Measurements from ENCODE around the gene AGER. TPM values are rescaled to one million over a fixed set of nuclear protein-coding genes. Genes with fewer than 3 reads are reported as not detected.

AGER gene
- total RNA-seq, 1 donor from 2014 or later: 29.9 TPM

GRCh38 chr6:32178547-32179440, 5.3 kb downstream of the AGER start:
- H3K4me1 Mint-ChIP-seq (ENCODE audit: low read depth): peaks cover 43% of the 10 kb centered on the region
- no peak for TF ChIP-seq CTCF (IDR thresholded peaks at IDR 0.05; ENCODE audit: unreplicated experiment)
- H3K36me3 Mint-ChIP-seq (ENCODE audit: insufficient read depth): peaks cover 12% of the 10 kb centered on the region
- H3K27ac Mint-ChIP-seq: peak overlapping the region; percentile 100
- H3K4me3 Mint-ChIP-seq (ENCODE audit: low read depth): peak overlapping the region; percentile 91
- H3K9me3 Mint-ChIP-seq (ENCODE audit: low read depth): no peaks in the 10 kb centered on the region
- no peaks in the 10 kb centered on the region for H3K27me3 Mint-ChIP-seq
- DNase-seq (ENCODE audit: low spot score, unreplicated experiment): no peak

- H3K27ac Mint-ChIP-seq: peak within 1 kb of the TSS; percentile 100
- H3K27me3 Mint-ChIP-seq: no peaks in the 10 kb centered on the region
- DNase-seq (ENCODE audit: low spot score, unreplicated experiment): peak; percentile 92
- H3K4me1 Mint-ChIP-seq (ENCODE audit: low read depth): peaks cover 47% of the 10 kb centered on the region
- H3K4me3 Mint-ChIP-seq (ENCODE audit: low read depth): peak within 1 kb of the TSS; percentile 91
- H3K36me3 Mint-ChIP-seq (ENCODE audit: insufficient read depth): peaks cover 12% of the 10 kb centered on the region
- no peak for TF ChIP-seq CTCF (IDR thresholded peaks at IDR 0.05; ENCODE audit: unreplicated experiment)
- no peaks in the 10 kb centered on the region for H3K9me3 Mint-ChIP-seq (ENCODE audit: low read depth)
Measured at GRCh38 chr6:32177788-32178546, 6.1 kb downstream of the AGER start, which contains the start of gene RNF5. TSS of gene RNF5 (plus strand) at chr6:32178405. CDS start at chr6:32178512, 107 bp downstream.

GRCh38 chr6:32177183-32177787, 6.8 kb downstream of the AGER start:
- no peaks in the 10 kb centered on the region for H3K27me3 Mint-ChIP-seq
- DNase-seq (ENCODE audit: low spot score, unreplicated experiment): no peak
- H3K27ac Mint-ChIP-seq: peak overlapping the region; percentile 100
- TF ChIP-seq CTCF (IDR thresholded peaks at IDR 0.05; ENCODE audit: unreplicated experiment): no peak
- H3K4me1 Mint-ChIP-seq (ENCODE audit: low read depth): peaks cover 51% of the 10 kb centered on the region
- H3K9me3 Mint-ChIP-seq (ENCODE audit: low read depth): no peaks in the 10 kb centered on the region
- peaks cover 12% of the 10 kb centered on the region for H3K36me3 Mint-ChIP-seq (ENCODE audit: insufficient read depth)
- peak overlapping the region; percentile 91 for H3K4me3 Mint-ChIP-seq (ENCODE audit: low read depth)

- Mint-ChIP-seq H3K27ac (peak overlapping the region; percentile 100), H3K4me3 (ENCODE audit: low read depth) (peak overlapping the region; percentile 91), H3K27me3 (no peaks in the 10 kb centered on the region), H3K36me3 (ENCODE audit: insufficient read depth) (peaks cover 12% of the 10 kb centered on the region), H3K9me3 (ENCODE audit: low read depth) (no peaks in the 10 kb centered on the region), H3K4me1 (ENCODE audit: low read depth) (peaks cover 51% of the 10 kb centered on the region)
- no peak for DNase-seq (ENCODE audit: low spot score, unreplicated experiment)
- no peak for TF ChIP-seq CTCF (IDR thresholded peaks at IDR 0.05; ENCODE audit: unreplicated experiment)
Measured at GRCh38 chr6:32176476-32177182, 7.4 kb downstream of the AGER start.

All from progenitor cell of endocrine pancreas (in vitro differentiated cells).